ENCODE measurements around the gene TDRD10. TPM values are rescaled to one million over a fixed set of nuclear protein-coding genes. Genes with fewer than 3 reads are reported as not detected.
A peak's percentile ranks its signal among the peaks of the same experiment; 100 is the strongest.

TDRD10 gene
- total RNA-seq, 1 donor from 2014 or later = 4.6 TPM

DNA sequence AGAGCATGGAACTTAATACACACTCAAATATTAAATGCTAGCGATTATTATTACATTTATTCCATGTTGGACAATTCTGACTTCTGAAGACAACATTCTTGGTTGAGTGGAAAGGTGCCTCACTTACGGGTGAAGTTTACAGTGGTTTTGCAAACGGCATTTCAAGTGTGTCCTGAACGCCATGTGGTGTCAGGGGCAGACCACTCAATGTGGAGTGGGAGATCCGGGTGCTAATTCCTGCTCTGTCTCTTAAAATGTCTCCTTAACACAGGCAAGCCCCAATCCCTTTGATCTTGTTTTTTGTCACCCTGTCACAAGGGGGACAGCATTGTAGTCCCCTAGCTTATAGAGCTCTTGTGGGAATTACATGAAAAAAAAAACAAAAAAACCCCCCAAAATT lies 5.6 kb upstream of the TDRD10 start:
- Histone ChIP-seq H3K27ac (no peak overlapping the region), H3K4me1 (peaks cover under 1% of the 10 kb centered on the region in 2 donors), H3K9me3 (no peaks in the 10 kb centered on the region), H3K4me3 (no peak overlapping the region), H3K27me3 (peaks cover 2% of the 10 kb centered on the region), H3K36me3 (no peaks in the 10 kb centered on the region)
- intact Hi-C loops (cut with DNase I) = no loop called here
- TF ChIP-seq, protein P1, sequence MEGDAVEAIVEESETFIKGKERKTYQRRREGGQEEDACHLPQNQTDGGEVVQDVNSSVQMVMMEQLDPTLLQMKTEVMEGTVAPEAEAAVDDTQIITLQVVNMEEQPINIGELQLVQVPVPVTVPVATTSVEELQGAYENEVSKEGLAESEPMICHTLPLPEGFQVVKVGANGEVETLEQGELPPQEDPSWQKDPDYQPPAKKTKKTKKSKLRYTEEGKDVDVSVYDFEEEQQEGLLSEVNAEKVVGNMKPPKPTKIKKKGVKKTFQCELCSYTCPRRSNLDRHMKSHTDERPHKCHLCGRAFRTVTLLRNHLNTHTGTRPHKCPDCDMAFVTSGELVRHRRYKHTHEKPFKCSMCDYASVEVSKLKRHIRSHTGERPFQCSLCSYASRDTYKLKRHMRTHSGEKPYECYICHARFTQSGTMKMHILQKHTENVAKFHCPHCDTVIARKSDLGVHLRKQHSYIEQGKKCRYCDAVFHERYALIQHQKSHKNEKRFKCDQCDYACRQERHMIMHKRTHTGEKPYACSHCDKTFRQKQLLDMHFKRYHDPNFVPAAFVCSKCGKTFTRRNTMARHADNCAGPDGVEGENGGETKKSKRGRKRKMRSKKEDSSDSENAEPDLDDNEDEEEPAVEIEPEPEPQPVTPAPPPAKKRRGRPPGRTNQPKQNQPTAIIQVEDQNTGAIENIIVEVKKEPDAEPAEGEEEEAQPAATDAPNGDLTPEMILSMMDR (IDR thresholded peaks at IDR 0.05) = no peak
- DNase-seq (ENCODE audit: low spot score in 2 of 2) = no peak

DNA sequence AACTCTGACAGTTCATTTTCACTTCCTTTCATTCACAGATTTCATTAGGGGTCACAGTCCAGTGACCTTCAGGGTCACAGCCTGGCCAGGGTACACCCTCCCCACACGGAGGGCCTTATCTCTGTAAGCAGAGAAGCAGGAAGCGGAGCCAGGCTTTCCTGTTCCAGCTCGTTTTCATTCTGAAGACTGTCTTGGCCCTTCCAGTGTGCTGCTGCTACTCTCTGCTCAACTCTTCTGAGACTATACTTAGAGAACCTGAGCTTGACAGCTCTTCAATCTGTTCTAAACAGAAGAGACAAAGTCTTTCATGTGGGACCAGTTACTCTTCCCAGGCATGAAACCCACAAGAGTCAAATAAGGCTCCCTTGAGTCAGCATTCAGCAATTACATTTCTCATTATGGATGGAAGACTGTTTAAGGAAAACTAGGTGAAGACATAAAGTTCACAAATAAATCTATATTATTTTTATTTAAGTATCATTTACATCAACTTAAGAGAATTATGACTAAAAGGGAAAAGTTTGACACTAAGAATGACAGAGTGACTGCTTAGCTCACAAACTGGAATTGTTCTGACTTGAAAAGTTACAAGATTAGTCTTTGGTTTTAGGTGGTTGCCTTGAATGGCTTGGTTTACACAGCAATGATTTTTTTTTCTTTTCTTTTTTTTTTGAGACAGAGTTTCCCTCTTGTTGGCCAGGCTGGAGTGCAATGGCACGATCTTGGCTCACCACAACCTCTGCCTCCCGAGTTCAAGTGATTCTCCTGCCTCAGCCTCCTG lies 4.8 kb upstream of the TDRD10 start:
- intact Hi-C loops (cut with DNase I) = no loop called here
- H3K27ac ChIP-seq = no peak overlapping the region

DNA sequence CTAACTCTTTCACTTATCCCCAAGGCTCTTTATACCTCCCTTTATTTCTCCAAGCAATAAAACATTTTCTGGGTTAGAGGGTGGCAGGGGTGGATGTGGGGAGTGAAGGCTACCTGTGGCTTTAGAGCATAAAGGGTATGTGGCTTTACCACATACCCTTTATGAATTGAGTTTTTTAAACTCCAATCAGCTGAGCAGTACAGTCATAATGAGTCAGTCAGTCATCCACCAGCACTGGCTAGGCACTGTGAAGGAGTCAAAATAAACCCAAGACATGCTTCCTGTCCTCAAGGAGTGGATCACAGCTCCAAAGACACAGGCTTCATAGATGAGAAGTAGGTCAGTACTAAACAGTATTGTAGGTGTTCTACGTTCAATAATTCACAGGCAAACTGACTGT lies 2.6 kb upstream of the TDRD10 start:
- Histone ChIP-seq H3K27me3 (peaks cover 11% of the 10 kb centered on the region), H3K9me3 (no peaks in the 10 kb centered on the region), H3K27ac (no peak overlapping the region), H3K4me1 (peaks cover 3 to 4% of the 10 kb centered on the region in 2 donors), H3K36me3 (no peaks in the 10 kb centered on the region), H3K4me3 (no peak overlapping the region)
- intact Hi-C loops (cut with DNase I) = no loop called here
- TF ChIP-seq, protein P1 (IDR thresholded peaks at IDR 0.05) = no peak
- DNase-seq (ENCODE audit: low spot score in 2 of 2) = no peak

More for the DNA sequence above, 4.8 kb upstream of the TDRD10 start:
- TF ChIP-seq, protein P1 (IDR thresholded peaks at IDR 0.05) = no peak
- Histone ChIP-seq H3K36me3 (no peaks in the 10 kb centered on the region), H3K4me3 (no peak overlapping the region), H3K27me3 (peaks cover 3% of the 10 kb centered on the region), H3K9me3 (no peaks in the 10 kb centered on the region), H3K4me1 (peaks cover 3 to 4% of the 10 kb centered on the region in 2 donors)
- DNase-seq (ENCODE audit: low spot score in 2 of 2) = no peak

DNA sequence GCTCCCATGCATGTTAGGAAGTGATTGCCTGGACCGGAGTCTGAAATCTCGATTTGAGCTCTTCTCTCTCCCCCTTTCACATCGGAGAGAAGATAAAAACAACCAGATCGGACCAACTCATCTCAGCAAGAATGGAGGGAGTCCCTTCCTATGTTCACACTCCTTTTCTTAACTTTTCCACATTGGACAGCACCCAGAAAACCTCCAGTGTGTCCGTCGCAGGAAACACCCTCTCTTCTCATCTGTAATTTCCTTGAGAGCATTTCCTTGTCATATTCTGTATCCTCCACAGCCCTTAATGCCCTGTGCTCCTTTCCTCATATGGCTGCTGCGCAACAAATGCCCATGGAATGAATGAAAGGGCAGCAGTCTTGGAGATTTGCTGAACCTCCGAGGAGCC lies 1.5 kb upstream of the TDRD10 start:
- Histone ChIP-seq H3K9me3 (no peaks in the 10 kb centered on the region), H3K27me3 (peaks cover 11% of the 10 kb centered on the region), H3K27ac (no peak overlapping the region), H3K4me3 (peak overlapping the region; percentile 54 to 61), H3K36me3 (no peaks in the 10 kb centered on the region), H3K4me1 (peaks cover 3 to 4% of the 10 kb centered on the region in 2 donors)
- DNase-seq (ENCODE audit: low spot score in 2 of 2) = no peak
- TF ChIP-seq, protein P1 (IDR thresholded peaks at IDR 0.05) = no peak
- intact Hi-C loops (cut with DNase I) = no loop called here

DNA sequence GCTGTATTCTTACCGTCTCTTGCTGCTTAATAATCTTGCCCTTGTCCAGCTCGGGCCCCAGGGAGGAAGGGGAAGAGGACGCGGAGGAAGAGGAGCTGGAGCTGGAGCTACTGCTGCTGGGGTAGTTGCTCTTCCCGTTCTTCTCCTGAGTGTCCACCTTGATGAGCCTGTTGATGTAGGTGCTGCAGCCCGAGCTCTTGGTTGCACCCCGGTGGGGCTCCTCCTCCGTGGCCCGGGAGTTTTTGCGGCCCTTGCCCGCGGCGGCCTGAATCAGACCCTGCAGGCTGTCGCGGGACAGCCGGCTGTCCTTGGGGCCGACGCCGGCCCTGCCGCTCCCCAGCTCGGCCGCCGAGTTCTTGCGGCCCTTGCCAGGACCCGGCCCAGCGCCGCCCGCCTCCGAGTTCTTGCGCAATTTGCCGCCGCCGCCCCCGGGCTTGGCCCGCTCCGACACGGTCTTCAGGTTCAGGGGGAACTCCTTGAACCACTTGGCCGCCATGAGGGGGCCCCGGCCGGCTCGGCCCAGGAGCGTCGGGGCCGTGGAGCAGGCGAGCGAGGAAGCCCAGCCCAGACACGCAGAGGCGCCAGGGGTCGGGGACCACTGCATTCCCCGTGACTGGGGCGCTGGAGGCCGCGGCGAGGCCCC lies 475 bp upstream of the TDRD10 start:
- Histone ChIP-seq H3K36me3 (no peaks in the 10 kb centered on the region), H3K27ac (peak overlapping the region in 1 of 2 donors; percentile 32), H3K4me1 (peaks cover 3 to 4% of the 10 kb centered on the region in 2 donors), H3K27me3 (peaks cover 11% of the 10 kb centered on the region), H3K9me3 (no peaks in the 10 kb centered on the region), H3K4me3 (peak overlapping the region; percentile 54 to 61)
- TF ChIP-seq, protein P1 (IDR thresholded peaks at IDR 0.05) = no peak
- intact Hi-C loops (cut with DNase I) = no loop called here
- DNase-seq (ENCODE audit: low spot score in 2 of 2) = peak in 1 of 2 donors; percentile 71

All from ascending aorta (tissue), 2 donors.